SKM-1 (cell line): Measurements from ENCODE around the gene STARD3.
"Not testable (repeated sequence)": the region's sequence is repeated elsewhere in the genome, so short reads cannot be mapped to it uniquely, and the experiment has no call there.

Experiments used
- DNase-seq: peaks from one replicate; lab custom pipeline; 2025; ENCODE audit not compliant: unreplicated experiment; lab: John Stamatoyannopoulos, UW

The STARD3 gene

GRCh38 chr17:39636927-39637736 is at the start of gene STARD3:
Gene STARD3 (plus strand): TSS chr17:39637144. CDS start chr17:39653532, 16,388 bp downstream.
- DNase-seq: peak; percentile 56

GRCh38 chr17:39590180-39590579 is 46.8 kb upstream of the STARD3 start:
- DNase-seq: not testable (repeated sequence)

GRCh38 chr17:39591958-39592954 is 44.7 kb upstream of the STARD3 start:
- DNase-seq: no peak

- no peak for DNase-seq
Measured at GRCh38 chr17:39593371-39593770, 43.6 kb upstream of the STARD3 start.

GRCh38 chr17:39595294-39595693 is 41.6 kb upstream of the STARD3 start:
- DNase-seq: no peak

- DNase-seq: no peak
Measured at GRCh38 chr17:39595928-39596510, 40.9 kb upstream of the STARD3 start.

GRCh38 chr17:39596543-39597267 is 40.2 kb upstream of the STARD3 start:
- DNase-seq: no peak

- no peak for DNase-seq
Measured at GRCh38 chr17:39597372-39598046, 39.4 kb upstream of the STARD3 start.

- DNase-seq: no peak
Measured at GRCh38 chr17:39598047-39598481, 38.9 kb upstream of the STARD3 start.

- no peak for DNase-seq
Measured at GRCh38 chr17:39598630-39599003, 38.3 kb upstream of the STARD3 start.

- no peak for DNase-seq
Measured at GRCh38 chr17:39599004-39599664, 37.8 kb upstream of the STARD3 start.

- no peak for DNase-seq
Measured at GRCh38 chr17:39599665-39600231, 37.2 kb upstream of the STARD3 start.

- no peak for DNase-seq
Measured at GRCh38 chr17:39600288-39600996, 36.5 kb upstream of the STARD3 start.

GRCh38 chr17:39600997-39601597 is 35.8 kb upstream of the STARD3 start:
- DNase-seq: no peak

GRCh38 chr17:39601758-39602532 is 35.0 kb upstream of the STARD3 start:
- DNase-seq: no peak

GRCh38 chr17:39602533-39603303 is 34.2 kb upstream of the STARD3 start:
- DNase-seq: no peak
